NCI-H1092 treated with DMSO at 0.1 percent for 48 hours (cell line): Measurements from ENCODE around the gene CCDC90B.
"Not testable (repeated sequence)": the region's sequence is repeated elsewhere in the genome, so short reads cannot be mapped to it uniquely, and the experiment has no call there.

Experiments used
- DNase-seq: peaks from one replicate; lab custom pipeline; 2025; lab: John Stamatoyannopoulos, UW

The CCDC90B gene

DNA sequence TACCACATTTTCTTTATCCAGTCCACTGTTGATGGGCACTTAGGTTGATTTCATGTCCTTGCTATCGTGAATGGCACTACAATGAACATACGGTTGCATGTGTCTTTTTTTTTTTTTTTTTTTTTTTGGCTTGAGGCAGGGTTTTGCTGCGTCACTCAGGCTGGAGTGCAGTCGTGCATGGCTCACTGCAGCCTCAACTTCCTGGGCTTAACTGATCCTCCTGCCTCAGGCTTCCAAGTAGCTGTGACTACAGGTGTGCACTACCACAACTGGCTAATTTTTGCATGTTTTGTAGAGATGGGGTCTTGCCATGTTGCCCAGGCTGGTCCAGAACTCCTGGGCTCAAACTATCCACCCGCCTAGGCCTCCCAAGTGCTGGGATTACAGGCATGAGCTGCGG, 1.5 kb upstream of the CCDC90B start:
- DNase-seq: no peak

DNA sequence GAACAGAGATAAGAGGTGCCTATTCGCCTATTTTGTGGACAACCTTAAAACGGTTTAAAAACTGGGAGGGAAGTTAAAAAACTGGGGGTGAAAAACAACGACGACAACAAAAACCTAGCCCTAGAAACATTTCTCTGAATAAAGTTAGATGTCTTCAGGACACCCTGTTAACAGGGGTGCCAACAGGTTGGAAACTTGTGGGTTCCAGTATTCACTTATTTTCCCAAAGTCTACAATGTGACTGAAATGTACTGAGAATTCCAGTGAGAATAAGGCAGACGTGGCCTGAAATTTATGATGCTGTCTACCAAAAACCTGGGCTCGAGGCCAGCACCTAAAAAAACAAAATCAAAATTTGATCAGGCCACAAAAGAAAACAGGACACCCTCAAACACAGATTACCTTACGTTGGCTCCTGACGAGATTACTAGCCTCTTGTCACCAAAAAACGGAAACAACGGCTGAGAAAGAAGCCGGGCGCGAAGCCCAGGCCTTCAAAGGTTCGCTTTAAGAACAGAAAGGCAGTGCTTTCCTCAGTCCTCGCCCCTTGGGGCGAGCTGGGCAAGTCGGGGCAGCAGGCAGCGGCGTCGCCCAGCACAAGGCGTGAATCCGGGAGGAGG, 906 bp downstream of the CCDC90B start:
- no peak for DNase-seq

DNA sequence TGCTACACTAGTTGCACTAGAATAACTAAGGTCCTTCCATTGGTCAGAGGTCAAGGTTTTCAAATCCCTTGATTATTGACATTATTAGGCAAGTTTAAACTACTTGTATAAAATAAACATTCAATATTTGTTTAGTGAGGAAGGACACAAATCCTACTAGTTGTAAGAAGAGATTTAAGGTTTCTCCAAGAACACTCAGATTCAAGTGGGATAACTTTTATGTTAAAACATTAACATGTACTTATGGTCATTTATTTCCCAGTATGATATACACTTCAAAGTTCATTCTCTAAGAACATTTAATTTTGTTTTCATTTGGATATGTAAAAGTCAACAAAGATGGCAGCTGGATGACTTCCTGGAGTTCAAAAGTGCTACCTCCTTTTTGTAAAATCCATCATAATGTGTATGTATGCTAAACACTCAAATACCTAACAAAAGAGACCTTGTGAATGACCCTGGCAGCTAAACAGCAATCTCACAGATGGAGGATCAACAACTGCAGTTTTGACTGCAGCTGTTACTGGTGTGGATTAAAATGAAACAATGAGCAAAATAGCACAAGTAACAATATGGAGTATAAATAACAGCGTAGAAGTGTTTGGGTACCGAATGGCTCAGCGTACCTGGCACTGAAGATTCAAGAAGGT, 1.5 kb downstream of the CCDC90B start:
- DNase-seq: no peak

DNA sequence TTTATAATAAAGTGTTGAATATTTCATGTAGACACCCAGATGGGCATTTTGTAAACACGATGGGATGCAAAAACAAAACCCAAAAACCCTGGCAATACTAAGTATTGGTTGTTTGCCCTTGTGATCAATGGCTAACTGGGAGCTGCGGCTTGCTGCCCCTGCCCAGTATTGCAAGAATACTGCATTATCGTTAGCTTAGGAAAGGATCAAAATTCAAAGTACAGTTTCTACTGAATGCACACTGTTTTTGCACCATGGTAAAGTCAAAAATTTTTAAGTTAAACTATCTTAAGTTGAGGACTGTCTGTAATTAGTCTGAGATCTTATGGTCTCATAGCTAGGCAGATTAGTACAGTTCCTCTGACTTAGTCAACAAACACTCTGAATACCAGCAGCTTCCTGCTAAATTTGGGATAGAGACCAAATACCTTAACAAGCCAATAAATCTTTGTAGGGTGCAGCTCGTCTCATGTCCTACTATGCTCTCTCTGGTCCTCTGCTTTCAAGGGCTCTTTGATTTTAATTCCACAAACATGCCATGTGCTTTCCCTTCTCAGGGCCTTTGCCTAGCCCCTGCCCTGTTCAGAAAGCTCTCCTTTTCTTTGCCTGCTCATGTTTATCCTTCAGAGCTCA, 4.0 kb downstream of the CCDC90B start:
- DNase-seq: no peak

DNA sequence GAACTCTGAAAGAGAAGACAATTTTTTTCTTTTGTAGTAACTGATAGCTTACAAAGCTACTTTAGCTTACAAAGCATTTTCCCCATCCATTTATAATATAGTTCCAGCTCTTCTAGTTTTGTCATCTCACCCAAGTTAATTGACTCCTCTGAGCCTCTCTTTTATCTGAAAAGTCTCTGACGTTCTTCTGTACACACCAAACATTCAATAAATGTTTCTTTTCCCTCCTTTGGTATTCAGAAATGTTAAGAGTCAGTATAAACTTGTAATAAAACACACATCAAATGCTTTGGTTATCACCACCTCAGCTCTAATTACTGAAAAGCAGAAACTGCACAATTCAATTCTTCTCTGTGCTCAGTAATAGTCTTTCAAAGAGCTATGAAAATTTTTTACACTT, 5.9 kb downstream of the CCDC90B start:
- DNase-seq: no peak

DNA sequence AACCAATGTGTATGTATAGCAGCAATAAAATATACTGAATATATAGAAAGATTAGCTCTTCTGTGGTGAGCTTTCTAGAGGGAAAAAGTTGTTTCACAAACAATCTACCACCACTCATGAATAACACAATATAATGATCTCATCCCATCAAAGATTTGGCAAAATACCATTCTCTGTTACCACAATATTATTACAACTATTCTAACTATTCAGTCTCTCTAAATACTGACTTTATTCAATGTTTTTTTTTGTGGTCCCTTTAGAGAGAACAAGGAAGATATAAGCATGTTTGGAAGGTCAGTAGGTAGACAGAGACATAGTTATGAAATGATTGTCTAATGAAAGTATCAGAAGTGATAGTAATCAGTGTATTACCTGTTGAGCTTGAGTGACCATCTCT, 7.8 kb downstream of the CCDC90B start:
- DNase-seq: no peak

DNA sequence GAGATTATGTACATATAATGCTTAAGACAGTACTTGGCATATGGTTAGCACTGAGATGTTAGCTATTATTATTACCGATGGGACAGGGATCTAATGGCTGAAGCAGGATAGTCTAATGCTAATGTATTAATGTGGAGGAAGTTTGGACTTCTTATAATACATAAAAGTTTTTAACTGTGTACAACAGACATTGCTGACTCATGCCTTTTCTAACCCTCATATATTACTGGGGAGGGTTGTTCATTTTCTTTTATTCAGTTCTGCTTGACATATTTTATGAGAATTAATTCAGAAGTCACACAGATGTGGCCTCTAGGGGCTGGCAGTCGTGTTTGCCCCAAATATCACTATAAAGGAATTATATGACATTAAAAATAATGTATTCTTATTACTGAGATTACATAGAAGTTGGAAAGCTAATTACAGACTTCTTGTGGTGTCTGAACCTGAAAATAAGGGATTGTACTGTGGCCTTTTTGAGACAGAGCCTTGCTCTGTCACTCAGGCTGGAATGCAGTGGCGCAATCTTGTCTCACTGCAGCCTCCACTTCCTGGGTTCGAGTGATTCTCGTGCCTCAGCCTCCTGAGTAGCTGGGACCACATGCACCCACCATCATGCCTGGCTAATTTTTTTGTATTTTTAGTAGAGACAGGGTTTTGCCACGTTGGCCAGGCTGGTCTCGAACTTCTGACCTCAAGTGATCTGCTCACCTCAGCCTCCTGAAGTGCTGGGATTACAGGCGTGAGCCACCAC, 10.1 kb downstream of the CCDC90B start:
- DNase-seq: no peak

DNA sequence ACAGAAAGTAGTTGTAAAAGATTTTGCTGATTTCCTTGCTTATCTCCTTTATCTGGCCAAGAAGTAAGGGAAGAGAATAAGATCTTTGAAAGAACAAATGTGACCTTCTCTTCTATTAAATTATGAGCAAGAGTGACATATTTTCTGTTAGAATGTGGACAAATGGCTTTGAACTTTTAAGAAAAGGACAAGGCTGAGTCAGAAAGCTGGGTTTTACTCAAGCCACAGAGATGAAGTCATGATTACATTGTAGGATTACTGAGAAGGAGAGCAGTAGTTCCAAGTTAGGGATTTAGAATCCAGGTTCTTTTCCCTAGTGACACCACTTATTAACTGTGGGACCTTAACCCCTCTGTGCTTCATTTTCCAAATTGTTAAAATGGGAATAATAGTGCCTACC, 13.5 kb downstream of the CCDC90B start:
- DNase-seq: no peak

DNA sequence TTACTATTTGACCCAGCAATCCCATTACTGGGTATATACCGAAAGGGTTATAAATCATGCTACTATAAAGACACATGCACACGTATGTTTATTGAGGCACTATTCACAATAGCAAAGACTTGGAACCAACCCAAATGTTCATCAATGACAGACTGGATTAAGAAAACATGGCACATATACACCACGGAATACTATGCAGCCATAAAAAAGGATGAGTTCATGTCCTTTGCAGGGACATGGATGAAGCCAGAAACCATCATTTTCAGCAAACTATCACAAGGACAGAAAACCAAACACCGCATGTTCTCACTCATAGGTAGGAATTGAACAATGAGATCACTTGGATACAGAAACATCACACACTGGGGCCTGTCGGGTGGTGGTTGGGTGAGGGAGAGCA, 14.4 kb downstream of the CCDC90B start:
- not testable (repeated sequence) for DNase-seq

DNA sequence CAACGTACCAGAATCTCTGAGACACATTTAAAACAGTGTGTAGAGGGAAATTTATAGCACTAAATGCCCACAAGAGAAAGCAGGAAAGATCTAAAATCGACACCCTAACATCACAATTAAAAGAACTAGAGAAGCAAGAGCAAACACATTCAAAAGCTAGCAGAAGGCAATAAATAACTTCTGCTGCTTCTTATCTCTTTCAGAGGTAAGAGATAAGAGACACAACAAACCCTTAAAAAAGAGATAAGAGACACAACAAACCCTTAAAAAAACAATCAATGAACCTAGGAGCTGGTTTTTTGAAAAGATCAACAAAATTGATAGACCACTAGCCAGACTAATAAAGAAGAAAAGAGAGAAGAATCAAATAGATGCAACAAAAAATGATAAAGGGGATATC, 17.1 kb downstream of the CCDC90B start:
- not testable (repeated sequence) for DNase-seq

DNA sequence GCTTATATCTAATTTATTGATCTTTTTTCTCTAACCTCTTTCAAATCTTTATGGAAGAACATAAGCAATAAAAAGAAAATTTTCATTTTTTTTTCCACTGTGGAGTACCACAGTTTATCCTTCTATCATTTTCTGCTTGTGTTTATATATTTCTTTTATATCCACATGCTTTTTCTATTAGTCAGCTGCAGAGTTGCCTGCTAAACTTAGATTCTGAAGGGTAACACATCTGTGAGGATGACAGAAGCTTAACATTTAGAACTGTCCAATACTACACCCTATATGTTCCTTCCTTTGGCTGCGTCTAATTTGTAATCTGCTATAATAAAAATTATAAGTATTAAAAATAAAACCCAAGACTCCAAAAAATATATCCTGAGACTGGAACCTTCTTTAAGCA, 20.8 kb downstream of the CCDC90B start:
- DNase-seq: no peak

DNA sequence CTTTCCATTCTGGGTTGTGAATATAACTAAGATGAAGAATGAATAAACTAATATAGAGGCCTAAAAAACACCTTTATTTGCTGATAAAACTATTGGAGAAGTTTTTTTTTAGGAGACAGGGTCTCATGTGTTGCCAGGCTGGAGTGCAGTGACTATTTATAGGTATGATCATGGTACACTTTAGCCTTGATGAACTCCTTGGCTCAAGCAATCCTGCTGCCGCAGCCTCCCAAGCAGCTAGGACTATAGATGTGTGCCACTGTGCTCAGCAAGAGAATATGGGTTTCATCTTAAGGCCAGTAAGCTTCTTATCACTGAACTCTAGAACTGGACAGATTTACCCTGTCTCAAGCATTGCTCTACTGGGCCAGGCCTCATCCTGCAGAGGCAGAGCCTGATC, 26.6 kb downstream of the CCDC90B start:
- DNase-seq: no peak

DNA sequence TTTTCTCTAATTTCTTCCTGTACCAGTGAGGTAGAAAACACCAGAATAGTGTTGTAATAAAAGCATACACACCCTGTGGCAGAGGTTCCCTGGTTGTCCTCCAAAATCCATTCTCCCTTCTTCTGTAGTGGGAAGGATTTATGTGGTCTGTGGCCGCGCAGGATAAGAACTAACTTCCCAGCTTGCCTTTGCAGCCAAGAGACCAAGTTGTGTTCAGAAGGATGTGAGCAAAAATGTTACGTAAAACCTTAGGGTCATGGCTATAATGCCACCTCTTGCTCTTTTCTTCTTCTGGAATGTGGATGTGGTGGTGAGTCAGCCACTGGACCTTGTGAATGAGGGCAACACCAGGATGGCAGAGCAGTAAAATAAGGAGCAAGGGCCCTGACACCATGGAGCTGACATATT, 28.4 kb downstream of the CCDC90B start:
- DNase-seq: no peak

DNA sequence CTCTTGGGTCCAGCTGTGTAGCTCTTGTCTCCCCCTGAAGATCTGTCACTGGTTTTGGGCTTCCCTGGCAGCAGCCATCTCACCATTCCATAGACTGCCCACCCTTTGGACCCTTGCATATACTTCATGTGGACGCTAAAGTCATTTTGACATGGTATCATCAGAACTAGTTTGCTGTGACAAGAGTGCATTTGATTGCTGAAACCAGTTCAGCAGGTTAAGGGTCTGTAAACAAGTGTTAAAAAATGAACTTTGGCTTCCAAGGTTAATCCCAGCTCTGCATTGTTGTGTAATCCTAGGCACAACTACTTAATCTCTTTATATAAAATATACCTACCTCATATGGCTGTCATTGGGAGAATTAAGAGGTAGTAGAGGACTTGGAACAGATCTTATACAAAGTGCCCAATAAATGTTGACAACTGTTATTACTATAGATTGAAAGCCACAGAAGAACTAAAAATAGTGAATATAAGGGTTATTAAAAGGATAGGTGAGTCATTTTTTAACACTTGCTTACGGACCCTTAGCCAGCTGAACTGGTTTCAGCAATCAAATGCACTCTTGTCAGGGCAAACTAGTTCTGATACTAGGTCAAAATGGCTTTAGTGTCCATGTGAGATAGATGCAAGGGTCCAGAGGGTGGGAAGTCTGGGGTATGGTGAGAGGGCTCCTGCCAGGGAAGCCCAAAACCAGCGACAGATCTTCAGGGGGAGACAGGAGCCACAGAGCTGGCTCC, 29.4 kb downstream of the CCDC90B start:
- DNase-seq: no peak

DNA sequence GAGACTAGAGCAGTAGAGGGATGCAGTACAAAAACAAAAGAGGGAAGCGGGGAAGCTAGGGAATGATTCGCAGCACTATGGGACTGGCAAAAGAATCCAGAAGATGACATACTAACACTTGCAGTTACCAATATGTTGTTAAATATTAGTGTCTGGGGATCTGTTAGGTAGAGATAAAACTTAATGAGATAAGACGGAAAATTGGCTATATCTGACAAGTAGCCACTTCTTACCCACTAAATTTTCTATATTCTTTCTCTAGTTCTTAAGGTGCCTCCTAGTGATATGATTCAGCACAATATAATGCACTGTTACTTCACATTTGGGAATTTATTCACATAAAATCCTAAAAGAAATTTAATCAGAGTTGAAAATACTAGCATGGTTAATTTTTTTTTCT, 30.8 kb downstream of the CCDC90B start:
- DNase-seq: no peak

DNA sequence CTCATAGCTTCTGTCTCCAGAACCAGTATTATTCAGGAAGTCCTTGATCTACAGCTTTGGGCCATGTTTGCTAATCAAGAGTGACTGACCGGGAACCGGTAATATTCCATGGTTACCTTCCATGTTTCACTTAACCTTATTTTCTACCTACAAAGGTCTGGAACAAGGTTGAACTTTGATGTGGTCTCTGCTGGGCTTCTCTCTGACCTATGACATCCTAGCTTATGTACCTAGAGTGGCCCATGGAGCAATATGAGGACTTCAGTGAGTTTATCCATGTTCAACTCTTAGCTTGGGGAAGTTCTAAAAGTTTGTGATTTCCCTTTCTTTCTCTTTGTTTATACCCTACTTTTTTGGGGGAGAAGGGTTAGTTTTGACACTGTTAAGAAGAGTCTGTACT, 33.2 kb downstream of the CCDC90B start:
- no peak for DNase-seq

DNA sequence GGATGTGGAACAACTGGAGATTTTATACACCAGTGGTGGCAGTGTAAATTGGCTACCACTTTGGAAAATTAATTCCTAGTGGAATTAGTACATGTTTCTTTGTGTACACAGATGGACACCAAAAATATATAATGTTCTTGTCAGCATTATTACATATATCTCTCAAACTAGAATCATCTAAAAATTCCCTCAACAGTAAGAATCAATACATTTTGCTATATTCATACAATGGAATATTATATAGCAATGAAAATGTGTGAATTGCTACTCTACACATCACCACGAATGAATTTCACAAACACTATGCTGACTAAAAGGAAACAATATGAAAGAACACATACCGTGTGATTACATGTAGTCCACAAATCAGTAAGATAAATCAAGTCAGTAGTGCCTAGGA, 33.9 kb downstream of the CCDC90B start:
- no peak for DNase-seq

DNA sequence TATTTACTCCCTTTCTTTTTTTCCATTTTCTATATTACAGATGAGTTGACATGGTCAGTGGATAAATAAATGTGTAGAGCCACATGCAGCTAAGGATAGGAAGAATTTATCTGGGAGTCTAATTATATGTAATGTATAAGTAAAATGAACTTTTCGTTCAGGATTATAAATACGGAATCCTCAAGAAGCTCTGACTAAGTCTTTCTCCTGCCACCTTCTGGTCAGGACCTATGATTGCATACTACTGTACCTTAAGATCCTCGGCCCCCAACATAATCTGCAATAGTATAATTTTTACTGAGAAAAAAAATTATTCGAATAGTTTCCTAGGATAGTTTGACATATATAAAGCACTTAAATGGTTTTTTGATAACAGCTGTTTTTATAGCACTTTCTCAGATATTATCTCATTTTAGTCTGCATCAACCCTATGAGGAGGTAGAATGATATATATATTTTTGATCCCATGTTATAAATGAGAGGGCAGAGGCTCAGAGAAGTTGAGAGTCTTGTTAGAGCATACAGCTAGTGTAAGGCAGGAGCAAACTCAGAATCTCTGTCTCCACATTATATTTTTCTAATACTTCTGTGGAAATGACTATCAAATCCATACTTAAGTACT, 36.1 kb downstream of the CCDC90B start:
- peak; percentile 29 for DNase-seq

DNA sequence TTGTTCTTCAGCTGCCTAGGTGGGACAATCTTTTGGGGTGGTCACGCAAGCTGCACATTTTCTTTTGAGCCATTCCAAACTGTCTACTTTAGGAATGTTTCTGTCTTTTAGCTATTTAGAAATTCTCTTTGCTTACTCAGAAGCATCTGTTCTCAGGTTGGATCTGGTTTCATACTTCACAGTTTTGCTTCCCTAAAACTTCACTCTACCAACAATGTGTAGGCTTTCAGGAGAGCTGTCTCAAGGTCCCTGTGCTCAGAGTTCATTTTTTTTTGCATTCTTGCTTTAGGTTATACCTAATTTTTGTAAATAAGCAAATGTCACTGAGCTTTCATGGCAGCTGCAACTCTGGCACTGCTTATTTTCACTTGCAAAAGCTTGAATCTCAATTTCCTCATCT, 36.7 kb downstream of the CCDC90B start:
- DNase-seq: no peak

DNA sequence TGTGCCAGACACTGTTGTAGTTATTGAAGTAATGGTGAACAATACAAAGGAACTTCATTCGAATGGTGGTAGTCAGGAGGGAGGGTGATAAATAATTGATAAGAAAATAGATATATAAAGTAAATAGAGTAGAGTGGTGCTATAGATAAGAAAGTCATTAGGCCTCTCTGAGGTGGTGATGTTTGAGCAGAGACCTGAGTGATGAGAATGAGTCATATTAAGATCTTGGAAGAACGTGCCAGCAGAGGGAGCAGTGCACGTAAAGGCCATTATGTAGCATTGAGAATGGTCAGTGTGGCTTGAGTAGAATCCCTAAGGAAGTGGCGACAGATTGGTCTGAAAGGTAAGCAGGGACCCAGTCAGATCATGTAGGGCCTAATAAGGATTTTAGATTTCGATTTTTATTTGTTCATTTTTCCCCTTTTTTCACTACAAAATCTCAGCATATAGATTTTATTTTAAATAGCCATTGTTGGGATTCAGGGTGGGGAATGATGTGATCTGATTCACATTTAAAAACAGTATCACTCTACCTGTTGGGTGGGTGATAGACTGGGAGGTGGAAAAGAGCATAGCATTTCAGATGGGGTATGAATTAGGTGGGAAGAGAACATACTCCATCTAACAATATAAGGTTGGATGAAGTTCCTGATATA, 44.7 kb downstream of the CCDC90B start:
- peak; percentile 34 for DNase-seq

DNA sequence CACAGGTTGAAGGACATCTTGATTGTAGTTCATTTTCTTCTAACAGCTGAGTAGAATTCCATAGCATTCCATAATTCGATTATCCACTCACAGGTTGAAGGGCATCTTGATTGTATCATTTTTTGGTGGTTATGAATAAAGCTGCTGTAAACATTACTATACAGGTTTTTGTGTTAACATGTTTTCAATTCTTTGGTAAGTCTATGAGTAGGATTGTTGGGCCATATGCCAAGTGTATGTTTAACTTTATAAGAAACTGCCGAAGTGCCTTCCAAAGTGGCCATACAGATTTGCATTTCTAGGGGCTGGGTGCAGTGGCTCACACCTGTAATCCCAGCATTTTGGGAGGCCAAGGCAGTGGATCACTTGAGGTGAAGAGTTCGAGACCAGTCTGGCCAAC, 48.1 kb downstream of the CCDC90B start:
- DNase-seq: no peak
